GM12878 (cell line): ENCODE data around the gene PAX5. TPM values are rescaled to one million over a fixed set of nuclear protein-coding genes. Genes with fewer than 3 reads are reported as not detected.

Experiments used
- ATAC-seq: fragments of 200-7000 bp; cut with Tn5 transposase; 3 replicates; pipeline ENCODE4 v1.9.1; 2020; ENCODE audit warnings: mild to moderate bottlenecking, moderate library complexity
- BruUV-seq: library from RNA; stranded (reverse); fragments of 400-500 nt; replicated peaks from 2 replicates; lab custom pipeline; 2021; lab: Mats Ljungman, UMichigan
- CTCF ChIA-PET: fragments of 300-600 bp; sonication (Branson Sonifier 250); formaldehyde crosslinking; extraction: SDS; loops from one replicate; lab custom pipeline; 2021; ENCODE audit warnings: inconsistent platforms; lab: Yijun Ruan, JAX
- POLR2A ChIA-PET: fragments of 350-600 bp; formaldehyde crosslinking; extraction: SDS; loops from one replicate; lab custom pipeline; 2021; ENCODE audit warnings: inconsistent platforms; lab: Charles Lee
- RAD21 ChIA-PET: fragments of 300-600 bp; sonication (Branson Sonifier 250); formaldehyde crosslinking; loops from one replicate; lab custom pipeline; 2023; ENCODE audit warnings: antibody characterized with exemption; ENCODE audit not compliant: unreplicated experiment; lab: Charles Lee
- SMC1A ChIA-PET: fragments of 300-600 bp; sonication (Branson Sonifier 250); formaldehyde crosslinking; loops from one replicate; lab custom pipeline; 2023; ENCODE audit not compliant: unreplicated experiment, uncharacterized antibody; lab: Charles Lee
- DNase-seq: peaks from one replicate; pipeline ENCODE4 v3.0.0-alpha.2; 2011; ENCODE audit warnings: low read depth, low spot score
- FAIRE-seq: peaks from 3 replicates; lab custom pipeline; 2011; peaks lifted over from hg19 to GRCh38; lab: Jason Lieb, UNC
- H2AFZ ChIP-seq: 2 replicates; pipeline ENCODE4 v1.6.0; 2011; ENCODE audit warnings: low read depth, low read length, control low read depth; ENCODE audit not compliant: control insufficient read depth
- H3K27ac ChIP-seq: 2 replicates; pipeline ENCODE4 v1.5.1; 2011; ENCODE audit warnings: control low read depth; ENCODE audit not compliant: control insufficient read depth, insufficient read depth
- H3K27me3 ChIP-seq, 2 experiments: replicated peaks in 1 of 2; 2 replicates each; pipeline versions ENCODE4 v1.6.0 to v1.6.1; 2011; ENCODE audit warnings: low read length in 1 of 2; ENCODE audit not compliant: control insufficient read depth in 2 of 2, insufficient read depth in 2 of 2
- H3K36me3 ChIP-seq, 2 experiments: 2 replicates each; pipeline ENCODE4 v1.5.1; 2011; ENCODE audit warnings: low read length in 1 of 2; ENCODE audit not compliant: control insufficient read depth in 2 of 2, insufficient read depth in 2 of 2
- H3K4me1 ChIP-seq: 2 replicates; pipeline ENCODE4 v1.6.1; 2011; ENCODE audit warnings: mild to moderate bottlenecking, low read length, moderate library complexity, mixed read lengths; ENCODE audit not compliant: control insufficient read depth, insufficient read depth
- H3K4me2 ChIP-seq: 2 replicates; pipeline ENCODE4 v1.6.0; 2011; ENCODE audit warnings: control low read depth; ENCODE audit not compliant: control insufficient read depth, insufficient read depth
- H3K4me3 ChIP-seq: fragments of 200-600 bp; sonication (generic); 2 replicates; pipeline ENCODE4 v1.5.1; 2016
- H3K79me2 ChIP-seq: 2 replicates; pipeline ENCODE4 v1.6.0; 2011; ENCODE audit warnings: low read length; ENCODE audit not compliant: control insufficient read depth, insufficient read depth
- H3K9ac ChIP-seq: 2 replicates; pipeline ENCODE4 v1.8.0; 2011; ENCODE audit warnings: low read length, control low read depth, mixed read lengths; ENCODE audit not compliant: control insufficient read depth, insufficient read depth
- H3K9me3 ChIP-seq: replicated peaks from 3 replicates; pipeline ENCODE4 v1.5.1; 2011; ENCODE audit warnings: mild to moderate bottlenecking, low read length; ENCODE audit not compliant: control insufficient read depth, insufficient read depth
- H4K20me1 ChIP-seq: 2 replicates; pipeline ENCODE4 v1.6.0; 2011; ENCODE audit not compliant: control insufficient read depth, insufficient read depth
- CBX5 ChIP-seq: sonication (generic); IDR thresholded peaks from 2 replicates; pipeline ENCODE4 v1.6.1; 2016; ENCODE audit warnings: low read depth, moderate library complexity, mild to moderate bottlenecking, inconsistent platforms
- CHD1 ChIP-seq: IDR thresholded peaks from 2 replicates; pipeline ENCODE4 v1.6.1; 2012; ENCODE audit warnings: low read depth, low read length, improper control_type of control experiment
- HDAC2 ChIP-seq: fragments of 200-600 bp; sonication (generic); IDR thresholded peaks from 2 replicates; pipeline ENCODE4 v1.6.1; 2017
- MEF2B ChIP-seq: fragments of 450-650 bp; IDR thresholded peaks from 2 replicates; pipeline ENCODE4 v1.6.1; 2018; ENCODE audit warnings: mild to moderate bottlenecking, moderate library complexity; ENCODE audit not compliant: partially characterized antibody, poor library complexity, severe bottlenecking
- MYB ChIP-seq: fragments of 150-350 bp; IDR thresholded peaks from 2 replicates; pipeline ENCODE4 v1.6.1; 2014; ENCODE audit warnings: mild to moderate bottlenecking, low read depth, low read length, borderline replicate concordance
- MYC ChIP-seq: IDR thresholded peaks from 2 replicates; pipeline ENCODE4 v1.6.1; 2011; ENCODE audit warnings: mild to moderate bottlenecking, low read length, moderate library complexity, inconsistent platforms; ENCODE audit not compliant: insufficient read depth, insufficient replicate concordance, insufficient read length, severe bottlenecking
- NFYB ChIP-seq: IDR thresholded peaks from 2 replicates; pipeline ENCODE4 v1.6.1; 2011; ENCODE audit warnings: low read depth, mild to moderate bottlenecking, low read length, improper control_type of control experiment, moderate library complexity; ENCODE audit not compliant: insufficient read depth
- SIN3A ChIP-seq: IDR thresholded peaks from 2 replicates; pipeline ENCODE4 v1.6.1; 2012; ENCODE audit warnings: low read depth, low read length, improper control_type of control experiment
- SPI1 ChIP-seq: IDR thresholded peaks from 2 replicates; pipeline ENCODE4 v1.6.1; 2011; ENCODE audit warnings: low read depth, mild to moderate bottlenecking, low read length, moderate library complexity, borderline replicate concordance; ENCODE audit not compliant: insufficient read depth
- WGBS: methylation state at CpG from one replicate; pipeline ENCODE4 v1.1.6; 2016; ENCODE audit warnings: low lambda C conversion rate; ENCODE audit not compliant: insufficient replicate concordance, insufficient coverage; ENCODE audit errors: missing lambda C conversion rate; 5-methylcytosine and 5-hydroxymethylcytosine counted together
- in situ Hi-C: fragments of 300-500 bp; cut with MboI; formaldehyde crosslinking; loops from 9 replicates; pipeline ENCODE4 v1.14.3; 2018; ENCODE audit warnings: mixed read lengths
- intact Hi-C: fragments of 100-400 bp; cut with micrococcal nuclease; formaldehyde crosslinking; loops from one replicate; pipeline ENCODE4 v1.14.2; 2022; ENCODE audit not compliant: unreplicated experiment
- polyA plus RNA-seq, 11 experiments: library from polyadenylated mRNA; depleted of rRNA in 4 of 11; unstranded in 6 of 11; stranded (reverse) in 5 of 11; fragments of >200 nt; fragmentation: Nextera tagmentation in 4 of 11; fragmentation: Illumina TruSeq in 1 of 11; extraction: Ambion mirVana in 4 of 11; extraction: Trizol in 1 of 11; gene quantifications; 1 replicate in 1 of 11; 2 replicates in 10 of 11; pipeline versions ENCODE4 v1.2.1 to v1.2.3, GENCODE V29; 2011 to 2016; ENCODE audit warnings: inconsistent platforms in 2 of 11, missing spikeins in 2 of 11, low read depth in 1 of 11
- total RNA-seq, 4 experiments: library from RNA; depleted of rRNA in 3 of 4; stranded (reverse); fragments of >200 nt in 3 of 4; fragmentation: Illumina TruSeq in 1 of 4; extraction: Trizol in 1 of 4; gene quantifications; 2 replicates each; pipeline versions ENCODE4 v1.2.1 to v1.2.3, GENCODE V29; 2013 to 2021
- TF ChIP-seq, protein P1 (sequence below): fragments of 150-350 bp; IDR thresholded peaks from 2 replicates; pipeline ENCODE4 v1.6.1; 2014; ENCODE audit warnings: mild to moderate bottlenecking, low read depth, low read length
- TF ChIP-seq, protein P2 (sequence below): fragments of 450-650 bp; IDR thresholded peaks from 2 replicates; pipeline ENCODE4 v1.6.1; 2016; ENCODE audit warnings: mild to moderate bottlenecking, moderate library complexity, borderline replicate concordance
- TF ChIP-seq, protein P3 (sequence below): IDR thresholded peaks from 2 replicates; pipeline ENCODE4 v1.6.1; 2011; ENCODE audit warnings: mild to moderate bottlenecking, low read depth, low read length, moderate library complexity; ENCODE audit not compliant: insufficient replicate concordance

PAX5 gene
- total and polyA plus RNA-seq, 10 of the 15 experiments (the other 5 are each of a cell fraction or from before 2014, with no cell fraction given) = 2.2 to 123 (median 31.9) TPM

GRCh38 chr9:37029776-37030610 lies 4.1 kb downstream of the PAX5 start (continued):
- TF ChIP-seq, protein P1, sequence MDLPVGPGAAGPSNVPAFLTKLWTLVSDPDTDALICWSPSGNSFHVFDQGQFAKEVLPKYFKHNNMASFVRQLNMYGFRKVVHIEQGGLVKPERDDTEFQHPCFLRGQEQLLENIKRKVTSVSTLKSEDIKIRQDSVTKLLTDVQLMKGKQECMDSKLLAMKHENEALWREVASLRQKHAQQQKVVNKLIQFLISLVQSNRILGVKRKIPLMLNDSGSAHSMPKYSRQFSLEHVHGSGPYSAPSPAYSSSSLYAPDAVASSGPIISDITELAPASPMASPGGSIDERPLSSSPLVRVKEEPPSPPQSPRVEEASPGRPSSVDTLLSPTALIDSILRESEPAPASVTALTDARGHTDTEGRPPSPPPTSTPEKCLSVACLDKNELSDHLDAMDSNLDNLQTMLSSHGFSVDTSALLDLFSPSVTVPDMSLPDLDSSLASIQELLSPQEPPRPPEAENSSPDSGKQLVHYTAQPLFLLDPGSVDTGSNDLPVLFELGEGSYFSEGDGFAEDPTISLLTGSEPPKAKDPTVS = no peak
- no peak for TF ChIP-seq MYB

DNA sequence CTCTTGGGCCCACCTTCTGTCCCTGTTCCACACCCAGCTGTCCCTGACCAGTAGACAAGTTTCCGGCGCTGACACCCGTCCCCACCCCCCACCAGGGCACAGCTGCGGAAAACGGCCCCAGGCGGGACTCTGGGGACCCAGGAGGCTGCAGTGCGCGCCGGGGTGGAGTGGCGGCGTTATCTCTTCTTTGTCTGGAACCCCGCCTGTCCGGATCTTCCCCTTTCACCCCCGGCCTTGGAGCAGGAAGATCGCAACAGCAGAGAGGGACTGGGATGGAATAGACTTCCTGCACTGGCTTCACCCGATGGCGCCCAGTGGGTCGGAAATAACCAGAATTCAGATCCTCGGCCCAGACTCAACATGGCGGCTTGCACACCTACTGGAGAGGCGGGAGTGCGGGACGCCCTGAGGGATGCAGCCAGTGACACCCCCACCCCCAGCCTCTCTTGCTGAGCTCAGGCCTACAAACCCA lies 4.7 kb downstream of the PAX5 start:
- in situ Hi-C loops = loop anchor here (5.0 kb wide), 3 partner anchors 152 to 273 kb away; no protein-coding TSS in a partner anchor
- TF ChIP-seq HDAC2 (no peak), MEF2B (peak; percentile 94), NFYB (no peak), MYC (no peak), SIN3A (peak; percentile 61), CHD1 (peak; percentile 58; the same call in 1 of the 2 replicates), SPI1 (no peak), CBX5 (no peak)
- TF ChIP-seq, protein P2, sequence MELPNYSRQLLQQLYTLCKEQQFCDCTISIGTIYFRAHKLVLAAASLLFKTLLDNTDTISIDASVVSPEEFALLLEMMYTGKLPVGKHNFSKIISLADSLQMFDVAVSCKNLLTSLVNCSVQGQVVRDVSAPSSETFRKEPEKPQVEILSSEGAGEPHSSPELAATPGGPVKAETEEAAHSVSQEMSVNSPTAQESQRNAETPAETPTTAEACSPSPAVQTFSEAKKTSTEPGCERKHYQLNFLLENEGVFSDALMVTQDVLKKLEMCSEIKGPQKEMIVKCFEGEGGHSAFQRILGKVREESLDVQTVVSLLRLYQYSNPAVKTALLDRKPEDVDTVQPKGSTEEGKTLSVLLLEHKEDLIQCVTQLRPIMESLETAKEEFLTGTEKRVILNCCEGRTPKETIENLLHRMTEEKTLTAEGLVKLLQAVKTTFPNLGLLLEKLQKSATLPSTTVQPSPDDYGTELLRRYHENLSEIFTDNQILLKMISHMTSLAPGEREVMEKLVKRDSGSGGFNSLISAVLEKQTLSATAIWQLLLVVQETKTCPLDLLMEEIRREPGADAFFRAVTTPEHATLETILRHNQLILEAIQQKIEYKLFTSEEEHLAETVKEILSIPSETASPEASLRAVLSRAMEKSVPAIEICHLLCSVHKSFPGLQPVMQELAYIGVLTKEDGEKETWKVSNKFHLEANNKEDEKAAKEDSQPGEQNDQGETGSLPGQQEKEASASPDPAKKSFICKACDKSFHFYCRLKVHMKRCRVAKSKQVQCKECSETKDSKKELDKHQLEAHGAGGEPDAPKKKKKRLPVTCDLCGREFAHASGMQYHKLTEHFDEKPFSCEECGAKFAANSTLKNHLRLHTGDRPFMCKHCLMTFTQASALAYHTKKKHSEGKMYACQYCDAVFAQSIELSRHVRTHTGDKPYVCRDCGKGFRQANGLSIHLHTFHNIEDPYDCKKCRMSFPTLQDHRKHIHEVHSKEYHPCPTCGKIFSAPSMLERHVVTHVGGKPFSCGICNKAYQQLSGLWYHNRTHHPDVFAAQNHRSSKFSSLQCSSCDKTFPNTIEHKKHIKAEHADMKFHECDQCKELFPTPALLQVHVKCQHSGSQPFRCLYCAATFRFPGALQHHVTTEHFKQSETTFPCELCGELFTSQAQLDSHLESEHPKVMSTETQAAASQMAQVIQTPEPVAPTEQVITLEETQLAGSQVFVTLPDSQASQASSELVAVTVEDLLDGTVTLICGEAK = no peak
- TF ChIP-seq, protein P3, sequence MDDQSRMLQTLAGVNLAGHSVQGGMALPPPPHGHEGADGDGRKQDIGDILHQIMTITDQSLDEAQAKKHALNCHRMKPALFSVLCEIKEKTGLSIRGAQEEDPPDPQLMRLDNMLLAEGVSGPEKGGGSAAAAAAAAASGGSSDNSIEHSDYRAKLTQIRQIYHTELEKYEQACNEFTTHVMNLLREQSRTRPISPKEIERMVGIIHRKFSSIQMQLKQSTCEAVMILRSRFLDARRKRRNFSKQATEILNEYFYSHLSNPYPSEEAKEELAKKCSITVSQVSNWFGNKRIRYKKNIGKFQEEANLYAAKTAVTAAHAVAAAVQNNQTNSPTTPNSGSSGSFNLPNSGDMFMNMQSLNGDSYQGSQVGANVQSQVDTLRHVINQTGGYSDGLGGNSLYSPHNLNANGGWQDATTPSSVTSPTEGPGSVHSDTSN = peak; percentile 27

More for the DNA sequence above, 4.7 kb downstream of the PAX5 start:
- ATAC-seq = peak; percentile 8
- ChIA-PET POLR2A (interaction anchor here (0.7 to 19.3 kb wide), 9 partner anchors 9 to 436 kb away, joined by 3 to 354 read pairs (median 4); partner anchors contain the start of genes ZBTB5 and ZCCHC7), CTCF (interaction anchor here (0.6 to 2.3 kb wide), 12 partner anchors 10 to 301 kb away, joined by 3 to 13 read pairs (median 4); no protein-coding TSS in a partner anchor), RAD21 (interaction anchor here (0.6 to 15.2 kb wide), 14 partner anchors 20 to 273 kb away, joined by 3 to 175 read pairs (median 3); no protein-coding TSS in a partner anchor), SMC1A (interaction anchor here (0.7 to 3.7 kb wide), 20 partner anchors 21 to 311 kb away, joined by 3 to 12 read pairs (median 4); partner anchors contain the start of gene ZCCHC7)
- peaks cover 100% of the 10 kb centered on the region for H3K79me2 ChIP-seq
- intact Hi-C loops = loop anchor here (5.0 to 10.0 kb wide), 2 partner anchors 263 to 545 kb away; partner anchors contain the start of gene FBXO10
- 0 out of 4 replicates have a peak, but pooled peaks cover 0 to 1% of the 10 kb centered on the region in 2 experiments for H3K36me3 ChIP-seq
- peak overlapping the region; percentile 82 for H3K27ac ChIP-seq
- H3K9ac ChIP-seq = peak overlapping the region; percentile 88
- H3K27me3 ChIP-seq = no peaks in the 10 kb centered on the region
- H2AFZ ChIP-seq = peak overlapping the region; percentile 35
- WGBS = 2% methylated on average over 23 of the region's 23 CpGs
- peaks cover 17% of the 10 kb centered on the region for H3K4me1 ChIP-seq
- no peaks in the 10 kb centered on the region; the same call in 1 of the 2 replicates for H4K20me1 ChIP-seq
- DNase-seq = no peak
- BruUV-seq = TSS peak; percentile 61
- H3K4me2 ChIP-seq = peak overlapping the region; percentile 80
- peak overlapping the region; percentile 96 for H3K4me3 ChIP-seq
- no peak for FAIRE-seq
- H3K9me3 ChIP-seq = no peaks in the 10 kb centered on the region
